ENCODE results near the gene SYNE4. TPM values are rescaled to one million over a fixed set of nuclear protein-coding genes. Genes with fewer than 3 reads are reported as not detected.
A peak's percentile ranks its signal among the peaks of the same experiment; 100 is the strongest.

SYNE4 gene
- total and polyA plus RNA-seq, 9 of the 15 experiments (the other 6 are each of a cell fraction or from before 2014, with no cell fraction given): 0.03 to 0.65 (median 0.29) TPM

- Histone ChIP-seq H3K4me3 (no peak overlapping the region), H3K9me3 (replicated peaks; ENCODE audit: control insufficient read depth, insufficient read depth, low read depth, low read length) (no peaks in the 10 kb centered on the region), H3K9ac (ENCODE audit: insufficient read depth in 1 of 2, low read depth in 2 of 2, low read length in 2 of 2) (peak overlapping the region in 1 of 2 experiments; percentile 73; a peak in 1 of 4 replicates), H3K9me1 (ENCODE audit: control insufficient read depth, insufficient read depth, low read length) (no peaks in the 10 kb centered on the region), H3K36me3 (ENCODE audit: control insufficient read depth, insufficient read depth, low read length) (no peaks in the 10 kb centered on the region), H3K4me2 (ENCODE audit: insufficient read depth, low read length) (no peak overlapping the region), H3K27ac (ENCODE audit: extremely low read depth, low read depth, low read length) (no peak overlapping the region), H3K27me3 (ENCODE audit: control insufficient read depth in 2 of 2, insufficient read depth in 2 of 2, low read length in 2 of 2) (no peaks in the 10 kb centered on the region), H3K79me2 (ENCODE audit: control insufficient read depth, insufficient read depth, low read length) (peaks cover 15% of the 10 kb centered on the region), H3K4me1 (replicated peaks in 1 of 2; ENCODE audit: control insufficient read depth in 2 of 2, insufficient read depth in 2 of 2, low read length in 2 of 2) (peaks cover 2 to 22% of the 10 kb centered on the region in 2 experiments; a peak in 3 of 5 replicates), H2AFZ (ENCODE audit: low read depth, low read length) (no peak overlapping the region), H4K20me1 (replicated peaks; ENCODE audit: control insufficient read depth, insufficient read depth, low read length) (no peaks in the 10 kb centered on the region)
- peak; percentile 52 for FAIRE-seq
- DNase-seq (ENCODE audit: extremely low read depth in 1 of 4, low spot score in 3 of 4): peak in 3 of 4 experiments; percentile 38 to 55 (median 49)
- no TSS peak for BruUV-seq (replicated peaks)
- ChIA-PET CTCF (ENCODE audit: low intra/inter-chr PET ratio) (no interaction called here), POLR2A (no interaction called here)
- WGBS (ENCODE audit: insufficient coverage, low coverage, missing lambda C conversion rate): 14% methylated on average over 3 of the region's 3 CpGs
- in situ Hi-C loops (cut with MboI): no loop called here
- no peak for ATAC-seq
- intact Hi-C loops (cut with micrococcal nuclease): loop anchor here (1.0 to 5.0 kb wide), 2 partner anchors 37 to 54 kb away; partner anchors contain the start of genes ALKBH6 and SDHAF1
- TF ChIP-seq CTCF (IDR thresholded peaks at IDR 0.05 in 2 of 3, conservative IDR thresholded peaks at IDR 0.05 in 1 of 3; ENCODE audit: insufficient read depth in 2 of 3, low read depth in 1 of 3, low read length in 3 of 3) (peak; percentile 67 to 99 (median 94)), CBX1 (IDR thresholded peaks at IDR 0.05; ENCODE audit: low read depth) (no peak), C11orf30 (IDR thresholded peaks at IDR 0.05; ENCODE audit: low read depth) (no peak), ZNF778 (CRISPR knock-in tag; IDR thresholded peaks at IDR 0.05) (no peak), MAZ (CRISPR knock-in tag; conservative IDR thresholded peaks at IDR 0.05 in 1 of 2, IDR thresholded peaks at IDR 0.05 in 1 of 2) (0 out of 4 replicates have a peak, but pooled peaks of 1 of the 2 experiments have one; percentile 44), HEY1 (CRISPR knock-in tag; IDR thresholded peaks at IDR 0.05; ENCODE audit: borderline replicate concordance) (no peak), RAD21 (CRISPR knock-in tag; conservative IDR thresholded peaks at IDR 0.05 in 1 of 2, IDR thresholded peaks at IDR 0.05 in 1 of 2) (peak in 1 of 2 experiments; percentile 49; a peak in 2 of 4 replicates), CCNT2 (IDR thresholded peaks at IDR 0.05; ENCODE audit: borderline replicate concordance, extremely low read depth, insufficient read length, low read depth, low read length) (no peak), REST (IDR thresholded peaks at IDR 0.05; ENCODE audit: borderline replicate concordance) (peak; percentile 50; the same call in 1 of the 2 replicates), REST (CRISPR knock-in tag; IDR thresholded peaks at IDR 0.05; ENCODE audit: low read depth) (no peak), ZNF239 (CRISPR knock-in tag; IDR thresholded peaks at IDR 0.05) (no peak)
Measured at GRCh38 chr19:36051236-36051635, 42.6 kb upstream of the SYNE4 start.

Measured in K562 (cell line).